BJ (cell line): ENCODE measurements around the gene SPIN1. TPM values are rescaled to one million over a fixed set of nuclear protein-coding genes. Genes with fewer than 3 reads are reported as not detected.

Experiments used
- CTCF ChIA-PET: fragments of 350-600 bp; formaldehyde crosslinking; extraction: SDS; loops from one replicate; lab custom pipeline; 2021; ENCODE audit warnings: antibody characterized with exemption, inconsistent platforms; lab: Yijun Ruan, JAX
- POLR2A ChIA-PET: fragments of 300-600 bp; sonication (Branson Sonifier 250); formaldehyde crosslinking; extraction: SDS; loops from one replicate; lab custom pipeline; 2021; ENCODE audit warnings: antibody characterized with exemption; lab: Charles Lee
- DNase-seq: peaks from one replicate; pipeline ENCODE4 v3.0.0-alpha.2; 2011; ENCODE audit warnings: low read depth
- H3K27me3 ChIP-seq: 2 replicates; pipeline ENCODE4 v1.6.0; 2011; ENCODE audit warnings: low read length; ENCODE audit not compliant: control insufficient read depth, insufficient read depth
- H3K36me3 ChIP-seq: 2 replicates; pipeline ENCODE4 v1.5.1; 2011; ENCODE audit warnings: low read length; ENCODE audit not compliant: control insufficient read depth, insufficient read depth
- H3K4me3 ChIP-seq: 2 replicates; pipeline ENCODE4 v1.5.1; 2011; ENCODE audit warnings: low read depth, mild to moderate bottlenecking, control low read depth, low read length
- CTCF ChIP-seq: IDR thresholded peaks from 2 replicates; pipeline ENCODE4 v1.5.1; 2011; ENCODE audit warnings: low read depth, mild to moderate bottlenecking, control low read depth, inconsistent platforms, low read length, moderate library complexity; ENCODE audit not compliant: insufficient read depth
- polyA plus RNA-seq: library from polyadenylated mRNA; depleted of rRNA; stranded (reverse); fragments of >200 nt; gene quantifications from 2 replicates; pipeline ENCODE4 v1.2.3, GENCODE V29; 2011

Gene SPIN1
- polyA plus RNA-seq, 1 experiment, result 53.4 TPM

GRCh38 chr9:88406051-88406450, 17.8 kb downstream of the SPIN1 start:
- POLR2A ChIA-PET, result no interaction called here
- DNase-seq, result no peak
- CTCF ChIA-PET, result no interaction called here
- Histone ChIP-seq H3K36me3 (no peaks in the 10 kb centered on the region), H3K4me3 (no peak overlapping the region), H3K27me3 (no peaks in the 10 kb centered on the region)
- no peak for TF ChIP-seq CTCF

GRCh38 chr9:88411471-88411870, 23.2 kb downstream of the SPIN1 start:
- Histone ChIP-seq H3K36me3 (no peaks in the 10 kb centered on the region), H3K27me3 (no peaks in the 10 kb centered on the region), H3K4me3 (no peak overlapping the region)
- CTCF ChIA-PET, result interaction anchor here (1.3 kb wide), 1 partner anchor 17 kb away, joined by 3 read pairs; no protein-coding TSS in a partner anchor
- no peak for TF ChIP-seq CTCF
- DNase-seq, result no peak
- POLR2A ChIA-PET, result no interaction called here

DNA sequence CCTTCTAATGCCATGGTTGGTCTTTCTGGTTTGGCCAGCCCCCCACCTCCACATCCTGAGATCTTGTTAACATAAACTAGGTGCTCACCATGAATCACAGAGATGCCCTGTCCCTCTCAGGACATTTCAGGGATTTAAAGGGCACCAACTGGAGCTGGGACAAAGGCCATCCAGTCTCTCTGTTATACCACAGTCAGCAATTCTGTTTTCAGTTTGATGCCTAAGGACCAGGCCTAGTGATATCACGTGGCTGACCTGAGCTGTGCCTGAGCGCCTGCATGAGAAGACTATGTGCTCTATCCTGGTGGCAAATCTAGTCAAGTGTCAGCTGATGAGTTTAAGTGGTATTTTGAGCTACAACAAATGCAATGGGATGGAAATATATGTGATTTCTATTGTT, 26.1 kb downstream of the SPIN1 start:
- ChIA-PET POLR2A (no interaction called here), CTCF (interaction anchor here (1.5 kb wide), 1 partner anchor 11 kb away, joined by 4 read pairs; no protein-coding TSS in a partner anchor)
- Histone ChIP-seq H3K36me3 (peaks cover 3% of the 10 kb centered on the region; the same call in 1 of the 2 replicates), H3K27me3 (no peaks in the 10 kb centered on the region), H3K4me3 (no peak overlapping the region)
- no peak for DNase-seq
- no peak for TF ChIP-seq CTCF

- CTCF ChIA-PET, result no interaction called here
- no peak for DNase-seq
- H3K27me3 ChIP-seq, result no peaks in the 10 kb centered on the region
These were observed 29.8 kb downstream of the SPIN1 start for GRCh38 chr9:88418025-88418424.

More at GRCh38 chr9:88418025-88418424, 29.8 kb downstream of the SPIN1 start:
- TF ChIP-seq CTCF, result no peak
- POLR2A ChIA-PET, result no interaction called here
- Histone ChIP-seq H3K4me3 (no peak overlapping the region), H3K36me3 (peaks cover 5% of the 10 kb centered on the region; the same call in 1 of the 2 replicates)
